ENCODE data around the gene ENDOD1.

Gene ENDOD1

DNA sequence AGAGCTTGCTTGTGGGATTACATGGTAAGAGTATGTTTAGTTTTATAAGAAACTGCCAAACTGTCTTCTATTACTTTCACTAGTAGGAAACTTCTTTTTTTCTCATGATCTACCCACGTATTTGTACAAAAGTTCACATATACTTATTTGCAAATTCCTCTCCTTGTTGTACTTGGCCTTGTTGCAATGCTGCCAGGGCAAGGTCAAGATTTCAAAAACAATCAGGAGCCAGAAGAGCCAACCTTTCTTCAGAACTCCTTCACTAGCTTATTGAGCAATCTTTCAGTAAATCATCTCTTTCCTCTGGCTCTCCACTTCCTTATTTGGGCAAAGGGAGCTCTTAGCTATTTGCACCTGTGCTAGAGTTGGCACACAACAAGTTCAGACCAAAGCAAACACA lies 13.2 kb upstream of the ENDOD1 start:
- no peak overlapping the region for H2BK12ac ChIP-seq (ENCODE audit: low read length)
- H2AFZ ChIP-seq (ENCODE audit: insufficient read depth, low read length, poor library complexity), result no peak overlapping the region
- no peaks in the 10 kb centered on the region for H3K9me3 ChIP-seq (ENCODE audit: insufficient read depth, low read depth, low read length)
- H3K27ac ChIP-seq (ENCODE audit: low read depth, low read length), result no peak overlapping the region
- no CpG with 5 or more reads among the region's 1 CpG for WGBS (ENCODE audit: extremely low coverage, insufficient coverage, insufficient read length)
- H3K14ac ChIP-seq (ENCODE audit: low read length), result no peak overlapping the region
- no peaks in the 10 kb centered on the region for H3K79me2 ChIP-seq (ENCODE audit: control insufficient read depth, insufficient read depth, low read length, poor library complexity)
- H3K4me3 ChIP-seq (ENCODE audit: low read depth, low read length), result no peak overlapping the region
- H3K27me3 ChIP-seq (ENCODE audit: insufficient read depth, low read length), result no peaks in the 10 kb centered on the region
- H4K8ac ChIP-seq (ENCODE audit: low read depth, low read length), result no peak overlapping the region
- H3K4me1 ChIP-seq (ENCODE audit: control insufficient read depth in 1 of 2, insufficient read depth in 2 of 2, low read length in 2 of 2), result peaks cover 0 to 5% of the 10 kb centered on the region in 2 experiments
- no peak overlapping the region for H3K18ac ChIP-seq (ENCODE audit: low read length)
- DNase-seq, result no peak
- H3K9ac ChIP-seq (ENCODE audit: low read length), result no peak overlapping the region
- H3K4me2 ChIP-seq (ENCODE audit: low read length), result no peak overlapping the region
- no peak overlapping the region for H2BK120ac ChIP-seq (ENCODE audit: insufficient read depth, low read length, poor library complexity)
- no peak overlapping the region for H2AK5ac ChIP-seq (ENCODE audit: low read length)
- H3K36me3 ChIP-seq (ENCODE audit: control insufficient read depth in 1 of 2, insufficient read depth in 2 of 2, low read length in 2 of 2), result no peaks in the 10 kb centered on the region
- H2BK5ac ChIP-seq (ENCODE audit: low read depth, low read length, poor library complexity), result no peak overlapping the region
- H4K12ac ChIP-seq (ENCODE audit: low read depth, low read length), result no peak overlapping the region
- H3K4ac ChIP-seq (ENCODE audit: low read depth, low read length), result no peak overlapping the region
- no peak overlapping the region for H3K23ac ChIP-seq (ENCODE audit: low read length)
- H3K79me1 ChIP-seq (ENCODE audit: low read length), result no peaks in the 10 kb centered on the region
- H4K91ac ChIP-seq (ENCODE audit: low read depth, low read length), result no peak overlapping the region

DNA sequence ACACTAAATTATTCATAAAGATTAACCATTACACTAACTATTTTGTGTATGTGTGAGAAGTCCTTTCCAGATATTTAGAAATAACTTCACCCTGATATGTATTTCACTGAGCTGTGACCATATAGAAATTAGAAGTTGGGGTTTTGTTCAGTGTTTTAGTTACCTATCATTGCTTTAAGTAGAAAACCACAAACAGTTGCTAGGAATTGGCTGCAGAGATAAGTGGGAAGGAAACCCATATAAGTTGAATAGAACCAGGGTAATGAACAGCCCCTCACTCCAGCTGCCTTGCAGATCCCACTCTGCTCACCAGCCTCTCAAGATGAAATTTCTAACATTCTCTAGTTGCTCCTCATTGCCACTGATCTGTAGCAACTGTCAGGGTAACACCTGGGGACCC lies 12.7 kb upstream of the ENDOD1 start:
- Histone ChIP-seq H3K4me3 (ENCODE audit: low read depth, low read length) (no peak overlapping the region), H3K9ac (ENCODE audit: low read length) (no peak overlapping the region), H2AK5ac (ENCODE audit: low read length) (no peak overlapping the region), H3K4me1 (ENCODE audit: control insufficient read depth in 1 of 2, insufficient read depth in 2 of 2, low read length in 2 of 2) (peaks cover 4 to 8% of the 10 kb centered on the region in 2 experiments), H2BK12ac (ENCODE audit: low read length) (no peak overlapping the region), H3K27me3 (ENCODE audit: insufficient read depth, low read length) (no peaks in the 10 kb centered on the region), H3K23ac (ENCODE audit: low read length) (no peak overlapping the region), H3K18ac (ENCODE audit: low read length) (no peak overlapping the region), H3K9me3 (ENCODE audit: insufficient read depth, low read depth, low read length) (no peaks in the 10 kb centered on the region), H4K12ac (ENCODE audit: low read depth, low read length) (no peak overlapping the region), H3K79me2 (ENCODE audit: control insufficient read depth, insufficient read depth, low read length, poor library complexity) (no peaks in the 10 kb centered on the region), H3K14ac (ENCODE audit: low read length) (no peak overlapping the region), H2AFZ (ENCODE audit: insufficient read depth, low read length, poor library complexity) (no peak overlapping the region), H4K8ac (ENCODE audit: low read depth, low read length) (no peak overlapping the region), H3K36me3 (ENCODE audit: control insufficient read depth in 1 of 2, insufficient read depth in 2 of 2, low read length in 2 of 2) (no peaks in the 10 kb centered on the region), H2BK120ac (ENCODE audit: insufficient read depth, low read length, poor library complexity) (no peak overlapping the region), H4K91ac (ENCODE audit: low read depth, low read length) (no peak overlapping the region), H3K4me2 (ENCODE audit: low read length) (no peak overlapping the region), H3K4ac (ENCODE audit: low read depth, low read length) (no peak overlapping the region), H2BK5ac (ENCODE audit: low read depth, low read length, poor library complexity) (no peak overlapping the region), H3K79me1 (ENCODE audit: low read length) (peaks cover 2% of the 10 kb centered on the region), H3K27ac (ENCODE audit: low read depth, low read length) (no peak overlapping the region)
- DNase-seq, result no peak

DNA sequence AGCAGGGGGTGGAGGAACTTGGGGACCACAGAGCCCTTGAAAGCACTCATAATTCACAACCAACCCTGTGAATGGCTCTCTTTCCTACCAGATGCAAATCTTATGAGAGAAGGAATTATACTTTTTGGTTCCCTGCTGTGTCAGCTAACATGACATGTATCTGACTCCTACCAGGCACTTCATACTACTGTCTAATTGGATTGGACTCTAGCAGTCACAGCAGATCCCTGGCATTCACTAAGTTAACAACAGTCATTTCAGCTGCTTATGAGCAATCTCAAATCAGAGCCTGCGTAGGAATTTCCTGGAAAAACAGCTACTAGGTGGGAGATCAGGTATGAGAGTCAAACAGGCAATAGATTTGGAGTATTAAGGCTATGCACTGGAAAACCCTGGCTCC lies 11.1 kb upstream of the ENDOD1 start:
- whole genome bisulfite sequencing (ENCODE audit: extremely low coverage, insufficient coverage, insufficient read length), result no CpG with 5 or more reads among the region's 1 CpG
- no peak for DNase-seq

DNA sequence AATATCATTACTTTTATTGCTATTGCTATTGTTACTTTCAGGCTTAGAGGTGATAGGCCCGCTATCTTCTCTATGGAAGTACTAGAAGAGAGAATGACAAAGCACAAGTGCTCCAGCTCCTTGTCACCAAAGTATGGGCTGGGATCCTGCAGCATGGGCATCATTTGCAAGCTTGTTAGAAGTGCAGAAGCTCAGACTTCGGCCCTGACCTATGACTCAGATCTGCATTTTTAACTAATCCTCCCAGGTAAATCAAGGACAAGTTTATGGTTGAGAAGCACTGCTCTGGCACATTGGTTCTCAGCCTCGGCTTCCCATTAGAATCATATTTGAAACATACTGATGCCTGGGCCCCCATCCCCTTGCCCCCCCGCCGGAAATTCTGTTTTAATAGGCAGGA lies 8.6 kb upstream of the ENDOD1 start:
- Histone ChIP-seq H3K23ac (ENCODE audit: low read length) (no peak overlapping the region), H4K91ac (ENCODE audit: low read depth, low read length) (no peak overlapping the region), H3K36me3 (ENCODE audit: control insufficient read depth in 1 of 2, insufficient read depth in 2 of 2, low read length in 2 of 2) (no peaks in the 10 kb centered on the region), H3K18ac (ENCODE audit: low read length) (no peak overlapping the region), H3K4ac (ENCODE audit: low read depth, low read length) (no peak overlapping the region), H3K79me2 (ENCODE audit: control insufficient read depth, insufficient read depth, low read length, poor library complexity) (no peaks in the 10 kb centered on the region), H3K4me2 (ENCODE audit: low read length) (no peak overlapping the region), H3K4me1 (ENCODE audit: control insufficient read depth in 1 of 2, insufficient read depth in 2 of 2, low read length in 2 of 2) (peaks cover 4 to 8% of the 10 kb centered on the region in 2 experiments), H2AFZ (ENCODE audit: insufficient read depth, low read length, poor library complexity) (no peak overlapping the region), H3K27me3 (ENCODE audit: insufficient read depth, low read length) (no peaks in the 10 kb centered on the region), H3K9ac (ENCODE audit: low read length) (no peak overlapping the region), H2AK5ac (ENCODE audit: low read length) (no peak overlapping the region), H4K8ac (ENCODE audit: low read depth, low read length) (no peak overlapping the region), H3K14ac (ENCODE audit: low read length) (no peak overlapping the region), H4K12ac (ENCODE audit: low read depth, low read length) (no peak overlapping the region), H3K4me3 (ENCODE audit: low read depth, low read length) (no peak overlapping the region), H3K9me3 (ENCODE audit: insufficient read depth, low read depth, low read length) (no peaks in the 10 kb centered on the region), H3K27ac (ENCODE audit: low read depth, low read length) (no peak overlapping the region), H2BK120ac (ENCODE audit: insufficient read depth, low read length, poor library complexity) (no peak overlapping the region), H3K79me1 (ENCODE audit: low read length) (peaks cover 2% of the 10 kb centered on the region), H2BK5ac (ENCODE audit: low read depth, low read length, poor library complexity) (no peak overlapping the region), H2BK12ac (ENCODE audit: low read length) (no peak overlapping the region)
- no CpG with 5 or more reads among the region's 5 CpGs for WGBS (ENCODE audit: extremely low coverage, insufficient coverage, insufficient read length)
- no peak for DNase-seq

More for the DNA sequence above, 11.1 kb upstream of the ENDOD1 start:
- no peak overlapping the region for H3K27ac ChIP-seq (ENCODE audit: low read depth, low read length)
- no peak overlapping the region for H4K91ac ChIP-seq (ENCODE audit: low read depth, low read length)
- no peak overlapping the region for H4K12ac ChIP-seq (ENCODE audit: low read depth, low read length)
- H3K23ac ChIP-seq (ENCODE audit: low read length), result no peak overlapping the region
- H3K36me3 ChIP-seq (ENCODE audit: control insufficient read depth in 1 of 2, insufficient read depth in 2 of 2, low read length in 2 of 2), result no peaks in the 10 kb centered on the region
- H2BK12ac ChIP-seq (ENCODE audit: low read length), result no peak overlapping the region
- no peak overlapping the region for H3K9ac ChIP-seq (ENCODE audit: low read length)
- no peak overlapping the region for H4K8ac ChIP-seq (ENCODE audit: low read depth, low read length)
- H2AK5ac ChIP-seq (ENCODE audit: low read length), result no peak overlapping the region
- no peak overlapping the region for H3K4me3 ChIP-seq (ENCODE audit: low read depth, low read length)
- H3K27me3 ChIP-seq (ENCODE audit: insufficient read depth, low read length), result no peaks in the 10 kb centered on the region
- no peak overlapping the region for H2BK5ac ChIP-seq (ENCODE audit: low read depth, low read length, poor library complexity)
- no peak overlapping the region for H2AFZ ChIP-seq (ENCODE audit: insufficient read depth, low read length, poor library complexity)
- H3K9me3 ChIP-seq (ENCODE audit: insufficient read depth, low read depth, low read length), result no peaks in the 10 kb centered on the region
- H2BK120ac ChIP-seq (ENCODE audit: insufficient read depth, low read length, poor library complexity), result no peak overlapping the region
- H3K4me1 ChIP-seq (ENCODE audit: control insufficient read depth in 1 of 2, insufficient read depth in 2 of 2, low read length in 2 of 2), result peaks cover 4 to 8% of the 10 kb centered on the region in 2 experiments
- H3K14ac ChIP-seq (ENCODE audit: low read length), result no peak overlapping the region
- H3K4me2 ChIP-seq (ENCODE audit: low read length), result no peak overlapping the region
- no peaks in the 10 kb centered on the region for H3K79me2 ChIP-seq (ENCODE audit: control insufficient read depth, insufficient read depth, low read length, poor library complexity)
- H3K18ac ChIP-seq (ENCODE audit: low read length), result no peak overlapping the region
- H3K79me1 ChIP-seq (ENCODE audit: low read length), result peaks cover 2% of the 10 kb centered on the region
- H3K4ac ChIP-seq (ENCODE audit: low read depth, low read length), result no peak overlapping the region

All from trophoblast cell (in vitro differentiated cells and primary cell).